ENCODE measurements around the gene SIN3B.

Gene SIN3B

GRCh38 chr19:16919496-16919895, 90.3 kb downstream of the SIN3B start:
- H3K4me1 ChIP-seq (ENCODE audit: insufficient read depth, low read length): no peaks in the 10 kb centered on the region
- H3K36me3 ChIP-seq (ENCODE audit: insufficient read depth, low read length): no peaks in the 10 kb centered on the region
- 75% methylated on average over 4 of the region's 4 CpGs for WGBS
- peaks cover 4% of the 10 kb centered on the region; the same call in 1 of the 2 replicates for H3K9me3 ChIP-seq (ENCODE audit: insufficient read depth, low read depth, low read length)
- H3K4me3 ChIP-seq (ENCODE audit: low read length): no peak overlapping the region
- H3K27ac ChIP-seq (ENCODE audit: low read depth, low read length): no peak overlapping the region
- no peak overlapping the region for H3K9ac ChIP-seq (ENCODE audit: low read depth, low read length)
- H3K27me3 ChIP-seq (ENCODE audit: insufficient read depth, low read length): no peaks in the 10 kb centered on the region

GRCh38 chr19:16920816-16921529, 91.8 kb downstream of the SIN3B start:
- H3K36me3 ChIP-seq (ENCODE audit: insufficient read depth, low read length): no peaks in the 10 kb centered on the region
- no peak overlapping the region for H3K9ac ChIP-seq (ENCODE audit: low read depth, low read length)
- H3K4me1 ChIP-seq (ENCODE audit: insufficient read depth, low read length): no peaks in the 10 kb centered on the region
- WGBS: 76% methylated on average over 11 of the region's 12 CpGs
- H3K27me3 ChIP-seq (ENCODE audit: insufficient read depth, low read length): no peaks in the 10 kb centered on the region
- no peak overlapping the region for H3K4me3 ChIP-seq (ENCODE audit: low read length)
- H3K9me3 ChIP-seq (ENCODE audit: insufficient read depth, low read depth, low read length): peaks cover 4% of the 10 kb centered on the region; the same call in 1 of the 2 replicates
- no peak overlapping the region for H3K27ac ChIP-seq (ENCODE audit: low read depth, low read length)

GRCh38 chr19:16921766-16922591, 92.8 kb downstream of the SIN3B start:
- Histone ChIP-seq H3K9me3 (ENCODE audit: insufficient read depth, low read depth, low read length) (peaks cover 4% of the 10 kb centered on the region; the same call in 1 of the 2 replicates), H3K36me3 (ENCODE audit: insufficient read depth, low read length) (no peaks in the 10 kb centered on the region)

GRCh38 chr19:16922592-16922934, 93.4 kb downstream of the SIN3B start:
- Histone ChIP-seq H3K36me3 (ENCODE audit: insufficient read depth, low read length) (no peaks in the 10 kb centered on the region), H3K4me3 (ENCODE audit: low read length) (no peak overlapping the region), H3K9me3 (ENCODE audit: insufficient read depth, low read depth, low read length) (peaks cover 4% of the 10 kb centered on the region; the same call in 1 of the 2 replicates), H3K27me3 (ENCODE audit: insufficient read depth, low read length) (no peaks in the 10 kb centered on the region), H3K27ac (ENCODE audit: low read depth, low read length) (no peak overlapping the region), H3K9ac (ENCODE audit: low read depth, low read length) (no peak overlapping the region), H3K4me1 (ENCODE audit: insufficient read depth, low read length) (no peaks in the 10 kb centered on the region)
- WGBS: 89% methylated on average over 1 of the region's 1 CpG

More at GRCh38 chr19:16921766-16922591, 92.8 kb downstream of the SIN3B start:
- WGBS: 94% methylated on average over 21 of the region's 21 CpGs
- Histone ChIP-seq H3K27me3 (ENCODE audit: insufficient read depth, low read length) (no peaks in the 10 kb centered on the region), H3K9ac (ENCODE audit: low read depth, low read length) (no peak overlapping the region), H3K27ac (ENCODE audit: low read depth, low read length) (no peak overlapping the region), H3K4me3 (ENCODE audit: low read length) (no peak overlapping the region), H3K4me1 (ENCODE audit: insufficient read depth, low read length) (no peaks in the 10 kb centered on the region)

- no peak overlapping the region for H3K9ac ChIP-seq (ENCODE audit: low read depth, low read length)
- no peaks in the 10 kb centered on the region for H3K4me1 ChIP-seq (ENCODE audit: insufficient read depth, low read length)
- no peaks in the 10 kb centered on the region for H3K27me3 ChIP-seq (ENCODE audit: insufficient read depth, low read length)
- H3K27ac ChIP-seq (ENCODE audit: low read depth, low read length): no peak overlapping the region
- no peaks in the 10 kb centered on the region for H3K36me3 ChIP-seq (ENCODE audit: insufficient read depth, low read length)
- 90% methylated on average over 13 of the region's 13 CpGs for WGBS
- peaks cover 4% of the 10 kb centered on the region; the same call in 1 of the 2 replicates for H3K9me3 ChIP-seq (ENCODE audit: insufficient read depth, low read depth, low read length)
- no peak overlapping the region for H3K4me3 ChIP-seq (ENCODE audit: low read length)
Observed at GRCh38 chr19:16922949-16923348, 93.8 kb downstream of the SIN3B start.

- Histone ChIP-seq H3K36me3 (ENCODE audit: insufficient read depth, low read length) (no peaks in the 10 kb centered on the region), H3K27me3 (ENCODE audit: insufficient read depth, low read length) (no peaks in the 10 kb centered on the region), H3K4me1 (ENCODE audit: insufficient read depth, low read length) (no peaks in the 10 kb centered on the region), H3K27ac (ENCODE audit: low read depth, low read length) (no peak overlapping the region), H3K4me3 (ENCODE audit: low read length) (no peak overlapping the region), H3K9ac (ENCODE audit: low read depth, low read length) (no peak overlapping the region), H3K9me3 (ENCODE audit: insufficient read depth, low read depth, low read length) (no peaks in the 10 kb centered on the region)
- 92% methylated on average over 13 of the region's 13 CpGs for WGBS
Observed at GRCh38 chr19:16927883-16928282, 98.7 kb downstream of the SIN3B start.

GRCh38 chr19:16928351-16928750, 99.2 kb downstream of the SIN3B start:
- no peaks in the 10 kb centered on the region for H3K27me3 ChIP-seq (ENCODE audit: insufficient read depth, low read length)
- H3K36me3 ChIP-seq (ENCODE audit: insufficient read depth, low read length): no peaks in the 10 kb centered on the region
- WGBS: 92% methylated on average over 2 of the region's 2 CpGs
- 0 out of 2 replicates have a peak, but pooled peaks cover under 1% of the 10 kb centered on the region for H3K9me3 ChIP-seq (ENCODE audit: insufficient read depth, low read depth, low read length)
- no peak overlapping the region for H3K4me3 ChIP-seq (ENCODE audit: low read length)
- H3K4me1 ChIP-seq (ENCODE audit: insufficient read depth, low read length): no peaks in the 10 kb centered on the region
- H3K27ac ChIP-seq (ENCODE audit: low read depth, low read length): no peak overlapping the region
- no peak overlapping the region for H3K9ac ChIP-seq (ENCODE audit: low read depth, low read length)

GRCh38 chr19:16928916-16929315, 99.7 kb downstream of the SIN3B start:
- H3K36me3 ChIP-seq (ENCODE audit: insufficient read depth, low read length): no peaks in the 10 kb centered on the region
- WGBS: 94% methylated on average over 10 of the region's 10 CpGs
- no peaks in the 10 kb centered on the region for H3K27me3 ChIP-seq (ENCODE audit: insufficient read depth, low read length)
- H3K9me3 ChIP-seq (ENCODE audit: insufficient read depth, low read depth, low read length): peaks cover 6% of the 10 kb centered on the region
- no peak overlapping the region for H3K4me3 ChIP-seq (ENCODE audit: low read length)
- H3K4me1 ChIP-seq (ENCODE audit: insufficient read depth, low read length): no peaks in the 10 kb centered on the region
- H3K9ac ChIP-seq (ENCODE audit: low read depth, low read length): no peak overlapping the region
- no peak overlapping the region for H3K27ac ChIP-seq (ENCODE audit: low read depth, low read length)

All from HUES64 (cell line).